Progenitor cell of endocrine pancreas (in vitro differentiated cells): ENCODE data around the gene RSKR. TPM values are rescaled to one million over a fixed set of nuclear protein-coding genes. Genes with fewer than 3 reads are reported as not detected.

ENCODE experiments used
- DNase-seq: peaks from one replicate; pipeline ENCODE4 v3.0.0; 2021; ENCODE audit warnings: low spot score; ENCODE audit not compliant: unreplicated experiment
- H3K27ac Mint-ChIP-seq: 2 replicates; pipeline ENCODE4 v1.8.0; 2021; ENCODE audit warnings: mild to moderate bottlenecking, moderate library complexity, mixed read lengths
- H3K27me3 Mint-ChIP-seq: 2 replicates; pipeline ENCODE4 v1.8.0; 2021; ENCODE audit warnings: mixed read lengths
- H3K36me3 Mint-ChIP-seq: 2 replicates; pipeline ENCODE4 v1.8.0; 2022; ENCODE audit warnings: mixed read lengths; ENCODE audit not compliant: insufficient read depth
- H3K4me1 Mint-ChIP-seq: 2 replicates; pipeline ENCODE4 v1.8.0; 2021; ENCODE audit warnings: low read depth, mixed read lengths
- H3K4me3 Mint-ChIP-seq: 2 replicates; pipeline ENCODE4 v1.8.0; 2021; ENCODE audit warnings: low read depth, mild to moderate bottlenecking, moderate library complexity, mixed read lengths
- H3K9me3 Mint-ChIP-seq: 2 replicates; pipeline ENCODE4 v1.8.0; 2021; ENCODE audit warnings: low read depth, mixed read lengths
- total RNA-seq: library from RNA; stranded (reverse); gene quantifications from 2 replicates; pipeline ENCODE4 v1.2.1, GENCODE V29; 2021
- TF ChIP-seq, protein P1 (sequence below): fragments of 200-600 bp; sonication (generic); IDR thresholded peaks from one replicate; pipeline ENCODE4 v1.5.0; 2021; ENCODE audit warnings: antibody characterized with exemption, mild to moderate bottlenecking; ENCODE audit not compliant: unreplicated experiment

RSKR gene
- total RNA-seq, 1 donor from 2014 or later: 36.7 TPM

DNA sequence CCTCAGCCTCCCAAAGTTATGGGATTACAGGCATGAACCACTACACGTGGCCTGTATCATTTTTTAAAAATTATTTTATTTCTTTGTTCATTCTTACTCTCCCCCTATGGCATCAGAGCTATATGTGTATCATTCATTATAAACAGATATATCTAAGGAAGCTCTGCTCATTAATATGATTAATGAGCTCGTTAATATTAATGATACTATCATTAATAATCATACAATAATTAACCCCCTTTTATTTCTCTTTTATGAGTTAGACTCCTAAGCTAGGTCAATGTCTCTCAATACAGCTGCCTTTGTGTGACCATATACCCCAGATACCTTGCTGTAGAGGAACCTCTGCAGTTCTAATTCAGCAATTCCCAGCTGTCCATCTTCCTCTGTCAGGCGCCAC is 4.5 kb upstream of the RSKR start:
- Mint-ChIP-seq H3K27ac (no peak overlapping the region), H3K9me3 (no peaks in the 10 kb centered on the region), H3K27me3 (no peaks in the 10 kb centered on the region), H3K36me3 (peaks cover 46% of the 10 kb centered on the region), H3K4me1 (no peaks in the 10 kb centered on the region), H3K4me3 (no peak overlapping the region)
- no peak for DNase-seq
- TF ChIP-seq, protein P1, sequence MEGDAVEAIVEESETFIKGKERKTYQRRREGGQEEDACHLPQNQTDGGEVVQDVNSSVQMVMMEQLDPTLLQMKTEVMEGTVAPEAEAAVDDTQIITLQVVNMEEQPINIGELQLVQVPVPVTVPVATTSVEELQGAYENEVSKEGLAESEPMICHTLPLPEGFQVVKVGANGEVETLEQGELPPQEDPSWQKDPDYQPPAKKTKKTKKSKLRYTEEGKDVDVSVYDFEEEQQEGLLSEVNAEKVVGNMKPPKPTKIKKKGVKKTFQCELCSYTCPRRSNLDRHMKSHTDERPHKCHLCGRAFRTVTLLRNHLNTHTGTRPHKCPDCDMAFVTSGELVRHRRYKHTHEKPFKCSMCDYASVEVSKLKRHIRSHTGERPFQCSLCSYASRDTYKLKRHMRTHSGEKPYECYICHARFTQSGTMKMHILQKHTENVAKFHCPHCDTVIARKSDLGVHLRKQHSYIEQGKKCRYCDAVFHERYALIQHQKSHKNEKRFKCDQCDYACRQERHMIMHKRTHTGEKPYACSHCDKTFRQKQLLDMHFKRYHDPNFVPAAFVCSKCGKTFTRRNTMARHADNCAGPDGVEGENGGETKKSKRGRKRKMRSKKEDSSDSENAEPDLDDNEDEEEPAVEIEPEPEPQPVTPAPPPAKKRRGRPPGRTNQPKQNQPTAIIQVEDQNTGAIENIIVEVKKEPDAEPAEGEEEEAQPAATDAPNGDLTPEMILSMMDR: no peak

DNA sequence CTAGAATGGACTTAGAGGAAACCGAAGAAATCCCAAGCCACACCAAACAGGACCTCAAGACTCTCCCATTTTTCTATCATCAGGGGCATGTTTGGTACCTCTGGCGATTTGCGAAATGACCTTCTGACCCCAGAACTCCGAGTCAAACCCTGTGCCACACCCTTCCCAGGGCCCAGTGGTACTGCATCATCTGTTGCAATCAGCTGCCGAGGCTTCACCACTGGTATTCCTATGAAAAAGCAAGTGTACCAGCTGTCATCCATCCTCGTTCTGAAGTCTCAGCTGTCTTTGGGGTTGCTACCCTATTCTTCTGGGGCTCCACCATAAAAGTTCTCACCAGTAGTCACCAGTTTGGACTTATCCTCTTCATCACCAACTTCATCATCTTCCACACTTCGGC is 2.3 kb upstream of the RSKR start:
- H3K4me3 Mint-ChIP-seq: no peak overlapping the region
- no peak overlapping the region for H3K27ac Mint-ChIP-seq
- peaks cover 36% of the 10 kb centered on the region for H3K36me3 Mint-ChIP-seq
- no peaks in the 10 kb centered on the region for H3K9me3 Mint-ChIP-seq
- H3K4me1 Mint-ChIP-seq: no peaks in the 10 kb centered on the region
- no peak for DNase-seq
- H3K27me3 Mint-ChIP-seq: no peaks in the 10 kb centered on the region
- TF ChIP-seq, protein P1: no peak

DNA sequence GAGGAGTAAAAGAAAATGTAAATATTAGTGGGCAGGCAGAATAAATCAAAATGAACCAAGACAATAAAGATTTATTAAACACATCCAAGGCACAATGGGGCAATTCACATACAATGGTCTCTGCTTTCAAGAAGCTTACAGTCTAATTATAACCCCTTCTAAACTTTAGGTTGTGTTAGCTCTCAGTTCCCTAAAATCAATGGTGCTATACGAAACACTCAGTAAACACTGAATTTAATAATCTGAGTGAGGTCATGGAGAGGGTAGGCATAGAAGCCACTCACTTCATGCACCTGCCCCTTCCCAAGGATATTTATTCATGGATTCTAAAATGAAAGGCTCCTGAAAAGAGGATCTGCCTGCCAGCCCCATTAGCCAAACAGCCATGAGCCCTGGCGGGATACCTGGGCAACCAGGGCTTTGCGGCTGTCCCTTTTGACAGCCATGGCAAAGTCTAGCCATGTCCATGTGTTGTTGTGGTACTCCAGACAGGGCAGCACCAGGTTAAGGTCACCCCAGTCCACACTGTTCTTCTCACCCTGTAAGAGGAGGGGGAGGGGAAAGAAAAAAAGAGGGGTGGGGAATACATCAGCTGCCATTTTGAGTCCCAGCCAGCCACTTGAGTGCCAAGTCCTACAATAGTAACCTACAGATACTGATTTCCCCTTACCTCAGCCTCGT is 1.4 kb upstream of the RSKR start:
- Mint-ChIP-seq H3K4me1 (no peaks in the 10 kb centered on the region), H3K4me3 (no peak overlapping the region), H3K27me3 (no peaks in the 10 kb centered on the region), H3K27ac (no peak overlapping the region), H3K9me3 (no peaks in the 10 kb centered on the region), H3K36me3 (peaks cover 35% of the 10 kb centered on the region)
- no peak for DNase-seq
- TF ChIP-seq, protein P1: no peak

DNA sequence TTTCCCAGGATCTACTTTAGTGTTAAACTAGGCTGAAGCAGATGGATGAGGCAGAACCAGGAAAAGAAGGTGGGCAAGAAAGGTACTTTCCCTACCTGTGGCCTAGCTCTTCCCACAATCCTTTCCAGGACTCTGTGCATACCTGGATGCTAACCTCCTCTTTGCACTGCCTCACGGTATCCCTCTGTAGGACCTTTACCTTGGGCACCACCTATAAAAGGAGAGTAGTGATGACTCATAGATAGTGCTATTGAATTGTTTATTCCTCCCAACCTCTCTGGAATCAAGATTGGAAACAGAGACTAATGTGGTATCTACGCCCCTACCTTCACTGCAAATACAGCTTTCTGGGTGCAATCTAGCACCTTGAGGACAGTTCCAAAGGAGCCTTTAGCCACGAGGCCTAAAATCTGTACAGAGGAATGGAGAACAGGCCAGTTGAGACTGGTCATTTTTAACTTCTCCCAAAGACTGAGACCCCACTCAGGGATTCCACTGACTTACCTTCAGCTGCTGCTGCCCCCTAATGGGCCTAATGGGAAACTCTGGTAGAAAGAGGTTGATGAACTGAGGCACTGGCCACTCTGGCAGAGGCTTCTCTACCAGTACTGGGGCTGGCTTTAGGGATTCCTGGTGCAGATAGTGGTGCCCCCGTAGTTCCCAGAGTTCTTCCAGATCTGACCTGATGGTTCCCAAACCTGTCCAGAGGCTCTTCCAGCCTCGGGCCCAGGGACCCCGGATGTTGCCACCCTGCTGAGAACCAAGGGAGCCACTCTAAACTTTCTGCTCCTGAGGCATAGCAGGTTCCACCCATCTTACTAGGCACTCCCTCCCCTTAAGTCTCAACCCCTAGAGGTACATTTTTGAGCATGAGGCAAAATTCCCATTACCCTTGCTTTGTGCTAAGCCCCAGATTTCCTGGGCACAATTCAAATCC is 781 bp downstream of the RSKR start:
- Mint-ChIP-seq H3K4me1 (no peaks in the 10 kb centered on the region), H3K36me3 (peaks cover 26% of the 10 kb centered on the region), H3K4me3 (no peak overlapping the region), H3K27ac (no peak overlapping the region), H3K27me3 (no peaks in the 10 kb centered on the region), H3K9me3 (no peaks in the 10 kb centered on the region)
- DNase-seq: peak; percentile 31
- TF ChIP-seq, protein P1: peak; percentile 69

DNA sequence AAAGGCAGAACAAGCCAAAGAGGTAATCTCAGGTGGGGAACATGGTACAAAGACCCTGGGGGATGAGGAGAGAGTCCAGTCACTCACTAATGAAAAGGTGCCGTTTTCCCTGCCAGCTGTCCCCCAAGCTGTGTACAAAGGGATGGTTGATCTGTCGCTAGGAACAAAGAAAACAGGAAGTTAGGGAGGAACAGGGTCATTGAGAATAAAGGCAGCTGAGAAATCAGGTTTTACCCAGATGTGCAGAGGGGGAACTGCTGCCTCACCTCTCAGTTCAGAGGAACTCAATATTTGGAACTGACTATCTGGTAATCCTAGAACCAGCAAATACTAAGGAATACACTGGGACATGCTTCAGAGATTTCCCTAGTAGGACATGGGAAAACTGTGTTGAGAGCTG is 1.5 kb downstream of the RSKR start:
- H3K9me3 Mint-ChIP-seq: no peaks in the 10 kb centered on the region
- H3K4me3 Mint-ChIP-seq: no peak overlapping the region
- DNase-seq: no peak
- no peaks in the 10 kb centered on the region for H3K4me1 Mint-ChIP-seq
- TF ChIP-seq, protein P1: no peak
- H3K36me3 Mint-ChIP-seq: peaks cover 26% of the 10 kb centered on the region
- H3K27ac Mint-ChIP-seq: no peak overlapping the region
- no peaks in the 10 kb centered on the region for H3K27me3 Mint-ChIP-seq
